Adipose tissue (tissue), 3 donors: Measurements from ENCODE around the gene ITPRIP. TPM values are rescaled to one million over a fixed set of nuclear protein-coding genes. Genes with fewer than 3 reads are reported as not detected.

Experiments used
- H3K27ac ChIP-seq: one replicate; pipeline ENCODE4 v1.5.1; 2013; ENCODE audit warnings: low read depth, low read length
- WGBS, 3 donors: extraction: QIAGEN DNeasy Blood & Tissue Kit; methylation state at CpG; one replicate each; pipeline ENCODE4 v1.1.7; 2013; 5-methylcytosine and 5-hydroxymethylcytosine counted together
- polyA plus RNA-seq, 3 donors: library from polyadenylated mRNA; stranded (reverse); fragments of 200-250 nt; gene quantifications; one replicate each; pipeline ENCODE4 v1.2.3, GENCODE V29; 2013
- donor health status: healthy with polysubstance abuse.
- donor health status: Bipolar disorder and iron deficiency.
- donor health status: healthy.

Gene ITPRIP
- 10 to 100 TPM in 1 of 3 donors, 1 to 10 TPM in 2; 4.6 to 35.0 (median 7.6) TPM for polyA plus RNA-seq

GRCh38 chr10:104337985-104338735 is at the start of gene ITPRIP:
Gene ITPRIP, minus strand, starts transcription at chr10:104338465. Its CDS starts 22,414 bp downstream, at chr10:104316051.
- WGBS, 3 donors, result 0 to 1% (median 0%) methylated on average over 65 to 70 of the region's 70 CpGs
- H3K27ac ChIP-seq, result peak within 1 kb of the TSS; percentile 96

- WGBS, 3 donors, result 46 to 65% (median 62%) methylated on average over 6 of the region's 6 CpGs
- no peak overlapping the region for H3K27ac ChIP-seq
These were observed 49.0 kb upstream of the ITPRIP start for GRCh38 chr10:104387130-104387888.

DNA sequence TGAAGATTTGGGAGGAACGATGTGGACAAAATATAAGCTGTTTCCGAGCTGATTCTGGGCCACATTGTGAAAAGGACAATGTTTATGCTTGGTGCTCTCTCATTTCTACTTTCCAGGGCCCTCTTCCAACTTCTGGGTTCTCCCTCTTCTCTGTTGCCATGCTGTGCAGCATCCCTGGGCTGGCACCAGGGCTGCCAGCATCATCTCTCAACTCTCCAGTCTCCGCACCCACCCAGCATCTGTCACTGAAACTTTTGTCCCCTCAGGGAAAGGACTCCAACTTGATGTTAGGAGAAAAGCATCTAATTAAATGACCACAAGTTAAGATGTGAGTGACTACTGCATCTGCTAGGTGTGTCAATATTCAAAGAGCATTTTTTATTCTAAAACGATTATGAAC is 42.1 kb upstream of the ITPRIP start:
- WGBS, 3 donors, result 79 to 92% (median 87%) methylated on average over 4 of the region's 4 CpGs
- H3K27ac ChIP-seq, result no peak overlapping the region

DNA sequence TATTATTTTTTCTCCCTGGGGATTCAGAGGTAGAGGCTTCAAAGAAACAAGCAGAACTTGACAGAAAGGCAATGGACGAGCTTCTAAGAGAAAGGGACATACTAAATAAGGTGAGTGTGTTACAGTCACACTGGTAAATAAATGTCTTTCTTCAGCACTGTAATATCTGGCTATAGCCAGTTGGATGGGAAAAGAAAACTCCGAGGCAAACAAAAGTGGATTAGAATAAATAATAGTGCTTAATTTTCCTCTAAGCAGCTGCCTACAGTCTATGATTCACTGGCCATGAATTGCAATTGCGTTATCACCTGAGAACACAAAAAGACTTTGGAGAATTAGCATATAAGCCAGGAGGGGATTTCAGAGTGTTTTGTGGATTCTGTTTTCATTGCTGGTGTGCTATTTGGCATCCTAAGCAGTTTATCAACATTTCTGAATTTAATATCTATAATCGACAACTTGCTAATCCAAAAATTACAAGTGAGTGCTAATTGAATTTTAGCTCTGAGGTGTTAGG is 38.6 kb upstream of the ITPRIP start:
- no peak overlapping the region for H3K27ac ChIP-seq
- 73 to 87% (median 84%) methylated on average over 4 of the region's 4 CpGs for WGBS, 3 donors

- no peak overlapping the region for H3K27ac ChIP-seq
- 54 to 74% (median 64%) methylated on average over 1 of the region's 1 CpG for WGBS, 3 donors
These were observed 36.3 kb upstream of the ITPRIP start for GRCh38 chr10:104374591-104374990.

- WGBS, 3 donors, result 85 to 94% (median 92%) methylated on average over 6 of the region's 6 CpGs
- no peak overlapping the region for H3K27ac ChIP-seq
These were observed 33.5 kb upstream of the ITPRIP start for GRCh38 chr10:104371753-104372152.

DNA sequence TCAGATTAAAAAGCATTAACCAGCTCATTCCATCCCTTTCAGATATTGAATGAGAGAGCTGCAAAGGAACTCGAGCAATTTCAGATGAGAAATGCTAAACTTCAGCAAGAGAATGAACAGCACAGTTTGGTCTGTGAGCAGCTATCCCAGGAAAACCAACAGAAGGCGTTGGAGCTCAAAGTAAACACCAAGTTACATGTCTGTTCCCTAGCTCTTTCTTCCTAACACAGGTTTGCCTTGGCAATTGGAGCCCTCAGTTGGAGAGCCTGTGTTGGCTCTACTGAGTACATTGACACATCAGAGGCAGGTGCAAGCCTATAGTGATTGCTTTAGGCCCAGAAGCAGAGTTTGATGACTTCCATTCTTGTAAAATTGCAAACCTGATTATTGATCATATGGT is 30.1 kb upstream of the ITPRIP start:
- WGBS, 3 donors, result 32 to 65% (median 44%) methylated on average over 2 of the region's 2 CpGs
- no peak overlapping the region for H3K27ac ChIP-seq

DNA sequence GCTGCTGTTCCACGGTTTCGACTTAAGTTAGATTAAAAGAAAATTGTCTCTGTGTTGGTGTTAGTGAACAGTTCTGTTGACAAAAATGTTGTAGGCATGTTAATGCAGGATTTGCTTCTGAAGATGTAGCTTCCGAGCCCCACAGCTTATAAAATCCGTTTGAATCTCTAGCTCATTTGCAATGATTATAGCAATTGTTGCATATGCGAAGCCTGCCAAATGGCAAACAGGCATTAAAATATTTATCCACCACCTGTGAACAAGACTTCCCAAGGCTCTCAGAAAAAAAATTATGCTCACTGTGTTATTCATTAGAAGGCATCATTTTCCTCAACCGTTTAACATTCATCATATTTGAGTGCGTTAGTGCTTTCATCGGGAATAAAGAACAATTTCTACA is 29.6 kb upstream of the ITPRIP start:
- WGBS, 3 donors, result 66 to 69% (median 67%) methylated on average over 8 of the region's 8 CpGs
- H3K27ac ChIP-seq, result no peak overlapping the region

GRCh38 chr10:104359811-104360210 is 21.5 kb upstream of the ITPRIP start:
- no peak overlapping the region for H3K27ac ChIP-seq
- WGBS, 3 donors, result 61 to 69% (median 65%) methylated on average over 2 of the region's 2 CpGs

- WGBS, 3 donors, result 1 to 3% (median 2%) methylated on average over 41 to 43 of the region's 43 CpGs
- H3K27ac ChIP-seq, result no peak within 1 kb of the TSS
These were observed 15.2 kb upstream of the ITPRIP start, which contains the start of gene CFAP58 for GRCh38 chr10:104353325-104354048. Gene CFAP58, plus strand, starts transcription at chr10:104353833. Its CDS starts 65 bp downstream, at chr10:104353898.

GRCh38 chr10:104351919-104352318 is 13.7 kb upstream of the ITPRIP start:
- 86 to 91% (median 86%) methylated on average over 1 of the region's 1 CpG for WGBS, 3 donors

GRCh38 chr10:104351061-104351702 is 12.9 kb upstream of the ITPRIP start:
- WGBS, 3 donors, result 42 to 57% (median 44%) methylated on average over 2 of the region's 2 CpGs
- no peak overlapping the region for H3K27ac ChIP-seq

More at GRCh38 chr10:104351919-104352318, 13.7 kb upstream of the ITPRIP start:
- H3K27ac ChIP-seq, result no peak overlapping the region

DNA sequence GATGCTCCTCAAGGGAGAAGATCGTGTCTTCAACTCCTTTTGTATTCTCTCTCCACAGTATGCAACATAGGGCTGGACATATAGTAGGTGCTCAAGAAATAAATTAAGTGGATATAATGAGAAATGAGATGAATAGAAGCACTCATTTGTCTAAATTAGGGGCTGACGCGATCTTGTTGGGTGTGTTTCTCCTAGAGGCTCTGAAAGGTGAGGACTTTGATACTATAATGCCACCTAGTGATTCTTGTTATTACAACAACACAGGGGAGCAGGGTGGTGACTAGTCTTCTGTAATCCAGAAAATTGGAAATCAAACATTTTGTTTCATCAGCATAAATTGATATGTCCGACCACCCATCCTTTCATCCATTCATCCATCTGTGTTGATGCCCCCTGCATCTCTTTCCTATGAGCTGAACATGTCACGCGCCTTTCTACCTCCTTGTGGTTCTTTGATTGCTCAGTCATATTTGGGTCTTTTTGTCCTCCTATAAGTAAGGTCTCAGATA is 11.9 kb upstream of the ITPRIP start:
- no peak overlapping the region for H3K27ac ChIP-seq

GRCh38 chr10:104349623-104350126 is 11.4 kb upstream of the ITPRIP start:
- 17 to 27% (median 24%) methylated on average over 5 of the region's 5 CpGs for WGBS, 3 donors
- H3K27ac ChIP-seq, result peak overlapping the region; percentile 11

More for the DNA sequence above, 11.9 kb upstream of the ITPRIP start:
- 24 to 26% (median 25%) methylated on average over 6 of the region's 6 CpGs for WGBS, 3 donors

- WGBS, 3 donors, result 85 to 87% (median 87%) methylated on average over 2 of the region's 2 CpGs
- no peak overlapping the region for H3K27ac ChIP-seq
These were observed 10.3 kb upstream of the ITPRIP start for GRCh38 chr10:104348601-104349000.

- WGBS, 3 donors, result 73 to 77% (median 76%) methylated on average over 4 of the region's 4 CpGs
- no peak overlapping the region for H3K27ac ChIP-seq
These were observed 9.2 kb upstream of the ITPRIP start for GRCh38 chr10:104347295-104348045.

- 45 to 77% (median 46%) methylated on average over 4 of the region's 4 CpGs for WGBS, 3 donors
- no peak overlapping the region for H3K27ac ChIP-seq
These were observed 7.7 kb upstream of the ITPRIP start for GRCh38 chr10:104345941-104346340.
